ENCODE results near the gene AGBL1.
"Not testable (repeated sequence)": the region's sequence is repeated elsewhere in the genome, so short reads cannot be mapped to it uniquely, and the experiment has no call there.

The AGBL1 gene

DNA sequence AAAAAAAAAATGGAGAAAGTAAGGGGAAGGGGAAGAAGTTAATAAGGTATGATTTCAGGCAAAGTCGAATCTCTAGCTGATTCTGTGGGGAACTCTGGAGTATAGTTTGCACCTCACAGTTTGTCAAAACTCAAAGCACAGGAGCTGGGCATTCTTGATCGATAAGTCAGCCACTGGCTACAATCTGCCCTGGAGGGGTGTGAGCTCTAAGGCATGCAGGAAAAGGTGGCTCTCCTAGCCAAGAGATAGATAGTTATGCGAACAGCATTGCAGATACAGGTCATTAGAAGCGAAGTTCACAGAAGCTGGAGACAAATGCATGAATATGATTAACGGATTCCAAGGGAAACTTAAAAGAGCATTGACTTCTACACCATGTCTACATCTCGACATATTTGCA is 952.6 kb downstream of the AGBL1 start:
- H3K4me3 ChIP-seq (ENCODE audit: control insufficient read depth, low read depth, low read length), result no peak overlapping the region
- TF ChIP-seq, protein P1, sequence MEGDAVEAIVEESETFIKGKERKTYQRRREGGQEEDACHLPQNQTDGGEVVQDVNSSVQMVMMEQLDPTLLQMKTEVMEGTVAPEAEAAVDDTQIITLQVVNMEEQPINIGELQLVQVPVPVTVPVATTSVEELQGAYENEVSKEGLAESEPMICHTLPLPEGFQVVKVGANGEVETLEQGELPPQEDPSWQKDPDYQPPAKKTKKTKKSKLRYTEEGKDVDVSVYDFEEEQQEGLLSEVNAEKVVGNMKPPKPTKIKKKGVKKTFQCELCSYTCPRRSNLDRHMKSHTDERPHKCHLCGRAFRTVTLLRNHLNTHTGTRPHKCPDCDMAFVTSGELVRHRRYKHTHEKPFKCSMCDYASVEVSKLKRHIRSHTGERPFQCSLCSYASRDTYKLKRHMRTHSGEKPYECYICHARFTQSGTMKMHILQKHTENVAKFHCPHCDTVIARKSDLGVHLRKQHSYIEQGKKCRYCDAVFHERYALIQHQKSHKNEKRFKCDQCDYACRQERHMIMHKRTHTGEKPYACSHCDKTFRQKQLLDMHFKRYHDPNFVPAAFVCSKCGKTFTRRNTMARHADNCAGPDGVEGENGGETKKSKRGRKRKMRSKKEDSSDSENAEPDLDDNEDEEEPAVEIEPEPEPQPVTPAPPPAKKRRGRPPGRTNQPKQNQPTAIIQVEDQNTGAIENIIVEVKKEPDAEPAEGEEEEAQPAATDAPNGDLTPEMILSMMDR (IDR thresholded peaks at IDR 0.05; ENCODE audit: control insufficient read depth, insufficient read depth, low read depth, low read length, missing control alignments), result no peak
- DNase-seq (ENCODE audit: low read depth), result no peak

DNA sequence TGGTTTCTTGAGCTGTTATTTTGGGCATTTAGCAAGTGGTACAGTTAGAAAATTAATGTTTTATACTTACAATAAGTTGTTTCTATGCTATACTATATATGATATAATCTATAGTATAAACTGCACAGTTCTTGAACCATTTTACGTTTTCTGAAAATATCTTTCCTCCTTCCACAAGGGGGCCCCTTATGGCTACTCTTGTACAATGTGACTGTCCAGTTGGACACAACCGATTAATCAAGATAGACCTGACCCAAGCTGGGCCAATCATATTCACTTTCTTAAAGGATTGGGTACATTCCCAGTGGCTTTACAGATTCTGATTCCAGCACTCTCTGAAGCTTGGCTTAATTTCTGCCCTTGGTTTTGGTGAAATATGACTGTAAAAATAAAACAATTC is 953.4 kb downstream of the AGBL1 start:
- no peak for DNase-seq (ENCODE audit: low read depth)
- TF ChIP-seq, protein P1 (IDR thresholded peaks at IDR 0.05; ENCODE audit: control insufficient read depth, insufficient read depth, low read depth, low read length, missing control alignments), result no peak

DNA sequence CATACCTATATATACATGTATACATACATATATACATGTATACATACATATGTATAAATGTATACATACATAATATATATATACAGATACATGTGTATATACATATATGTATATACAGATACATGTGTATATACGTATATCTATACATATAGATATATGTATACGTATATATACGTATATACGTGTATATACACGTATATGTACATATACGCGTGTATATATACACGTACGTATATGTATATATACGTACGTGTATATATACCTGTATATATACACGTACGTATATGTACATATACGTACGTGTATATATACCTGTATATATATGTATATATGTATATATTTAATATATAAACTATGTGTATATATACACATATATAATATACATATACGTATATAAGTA is 955.2 kb downstream of the AGBL1 start:
- TF ChIP-seq, protein P1 (IDR thresholded peaks at IDR 0.05; ENCODE audit: control insufficient read depth, insufficient read depth, low read depth, low read length, missing control alignments), result no peak
- no peak for DNase-seq (ENCODE audit: low read depth)
- H3K4me3 ChIP-seq (ENCODE audit: control insufficient read depth, low read depth, low read length), result no peak overlapping the region

More for the DNA sequence above, 953.4 kb downstream of the AGBL1 start:
- H3K4me3 ChIP-seq (ENCODE audit: control insufficient read depth, low read depth, low read length), result no peak overlapping the region

DNA sequence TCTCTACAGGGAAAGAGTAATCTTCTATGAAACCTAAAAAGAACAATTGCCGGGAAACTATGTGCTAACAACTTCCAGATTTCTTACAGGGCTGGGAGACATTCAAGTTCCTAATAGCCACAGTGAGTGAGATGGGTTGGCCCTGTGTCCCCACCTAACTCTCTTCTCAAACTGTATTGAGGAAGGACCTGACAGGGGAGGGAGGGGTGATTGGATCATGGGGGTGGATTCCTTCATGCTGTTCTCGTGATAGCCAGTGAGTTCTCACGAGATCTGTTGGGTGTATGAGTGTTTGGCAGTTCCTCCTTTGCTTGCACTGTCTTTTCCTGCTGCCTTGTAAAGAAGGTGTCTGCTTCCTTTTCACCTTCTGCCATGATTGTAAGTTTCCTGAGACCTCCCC is 958.7 kb downstream of the AGBL1 start:
- no peak for DNase-seq (ENCODE audit: low read depth)
- TF ChIP-seq, protein P1 (IDR thresholded peaks at IDR 0.05; ENCODE audit: control insufficient read depth, insufficient read depth, low read depth, low read length, missing control alignments), result no peak

DNA sequence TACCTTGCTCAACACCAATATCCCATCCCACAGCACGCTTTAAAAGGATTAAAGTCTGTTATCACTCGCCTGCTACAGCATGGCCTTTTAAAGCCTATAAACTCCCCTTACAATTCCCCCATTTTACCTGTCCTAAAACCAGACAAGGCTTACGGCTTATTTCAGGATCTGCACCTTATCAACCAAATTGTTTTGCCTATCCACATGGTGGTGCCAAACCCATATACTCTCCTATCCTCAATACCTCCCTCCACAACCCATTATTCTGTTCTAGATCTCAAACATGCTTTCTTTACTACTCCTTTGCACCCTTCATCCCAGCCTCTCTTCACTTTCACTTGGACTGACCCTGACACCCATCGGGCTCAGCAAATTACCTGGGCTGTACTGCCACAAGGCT is 962.9 kb downstream of the AGBL1 start:
- not testable (repeated sequence) for H3K4me3 ChIP-seq (ENCODE audit: control insufficient read depth, low read depth, low read length); DNase-seq (ENCODE audit: low read depth)

More for the DNA sequence above, 958.7 kb downstream of the AGBL1 start:
- no peak overlapping the region for H3K4me3 ChIP-seq (ENCODE audit: control insufficient read depth, low read depth, low read length)

DNA sequence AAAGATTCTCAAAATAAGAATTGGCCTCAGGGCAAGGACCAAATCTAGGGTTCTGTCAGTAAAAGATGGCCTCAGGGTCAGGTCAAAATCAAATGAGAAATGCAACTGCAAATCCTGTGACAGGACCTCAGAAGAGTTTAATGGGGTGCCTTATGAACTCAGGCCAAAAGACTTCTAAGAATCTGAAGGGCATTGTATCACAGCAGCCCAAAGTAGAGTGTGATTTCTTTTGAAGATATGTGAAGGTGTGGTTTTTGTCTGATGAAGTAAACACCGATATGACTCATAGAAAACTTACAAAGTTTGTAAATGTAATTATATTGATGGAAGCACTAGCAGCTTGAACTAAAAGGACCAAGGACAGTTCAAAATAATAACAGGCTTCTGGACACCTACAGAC is 966.1 kb downstream of the AGBL1 start:
- no peak for DNase-seq (ENCODE audit: low read depth)
- TF ChIP-seq, protein P1 (IDR thresholded peaks at IDR 0.05; ENCODE audit: control insufficient read depth, insufficient read depth, low read depth, low read length, missing control alignments), result no peak
- H3K4me3 ChIP-seq (ENCODE audit: control insufficient read depth, low read depth, low read length), result no peak overlapping the region

DNA sequence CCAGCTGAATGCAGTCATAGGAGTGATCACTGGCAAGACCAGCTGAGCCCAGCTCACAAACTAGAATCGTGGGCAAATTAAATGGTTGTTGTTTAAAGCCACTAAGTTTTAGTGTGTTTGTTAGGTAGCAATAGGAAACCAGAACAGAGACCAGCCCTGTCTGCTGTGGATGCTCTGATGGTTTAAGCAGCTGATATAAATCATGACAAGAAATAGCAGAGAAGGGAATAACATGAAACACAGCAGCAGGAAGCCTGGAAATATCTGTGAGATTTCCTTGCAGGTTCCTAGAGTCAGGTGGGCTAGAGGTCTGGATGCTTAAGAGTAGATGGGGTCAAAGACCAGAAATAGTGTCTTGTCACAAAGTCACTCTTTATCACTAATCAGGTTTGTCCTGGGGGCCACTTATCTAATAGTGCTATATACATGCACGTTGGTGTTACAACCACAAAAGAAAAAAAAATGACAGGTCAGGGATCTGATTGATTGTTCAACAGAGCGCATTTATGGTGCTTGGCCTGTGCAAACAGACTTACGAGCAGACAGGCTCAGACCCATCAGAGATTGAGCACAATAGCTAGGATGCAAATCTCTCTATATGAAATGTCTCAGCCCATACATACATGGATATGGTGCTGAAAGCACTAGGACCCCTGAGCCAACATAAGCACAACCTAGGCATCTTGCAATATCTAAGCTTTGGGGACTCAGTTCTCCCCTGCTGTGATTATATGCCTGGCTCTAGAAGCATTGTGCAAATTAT is 967.7 kb downstream of the AGBL1 start:
- no peak for DNase-seq (ENCODE audit: low read depth)
- TF ChIP-seq, protein P1 (IDR thresholded peaks at IDR 0.05; ENCODE audit: control insufficient read depth, insufficient read depth, low read depth, low read length, missing control alignments), result no peak
- H3K4me3 ChIP-seq (ENCODE audit: control insufficient read depth, low read depth, low read length), result no peak overlapping the region

Data from AG09309 (cell line).